Activated CD8-positive, alpha-beta memory T cell treated with anti-CD3 and anti-CD28 coated beads for 48 hours (primary cell): ENCODE results near the gene SRCIN1.

ENCODE experiments used
- DNase-seq, 3 experiments: peaks; one replicate each; pipeline ENCODE4 v3.0.0-alpha.2; 2020; ENCODE audit warnings: low read depth in 2 of 3, low spot score in 2 of 3

The SRCIN1 gene

DNA sequence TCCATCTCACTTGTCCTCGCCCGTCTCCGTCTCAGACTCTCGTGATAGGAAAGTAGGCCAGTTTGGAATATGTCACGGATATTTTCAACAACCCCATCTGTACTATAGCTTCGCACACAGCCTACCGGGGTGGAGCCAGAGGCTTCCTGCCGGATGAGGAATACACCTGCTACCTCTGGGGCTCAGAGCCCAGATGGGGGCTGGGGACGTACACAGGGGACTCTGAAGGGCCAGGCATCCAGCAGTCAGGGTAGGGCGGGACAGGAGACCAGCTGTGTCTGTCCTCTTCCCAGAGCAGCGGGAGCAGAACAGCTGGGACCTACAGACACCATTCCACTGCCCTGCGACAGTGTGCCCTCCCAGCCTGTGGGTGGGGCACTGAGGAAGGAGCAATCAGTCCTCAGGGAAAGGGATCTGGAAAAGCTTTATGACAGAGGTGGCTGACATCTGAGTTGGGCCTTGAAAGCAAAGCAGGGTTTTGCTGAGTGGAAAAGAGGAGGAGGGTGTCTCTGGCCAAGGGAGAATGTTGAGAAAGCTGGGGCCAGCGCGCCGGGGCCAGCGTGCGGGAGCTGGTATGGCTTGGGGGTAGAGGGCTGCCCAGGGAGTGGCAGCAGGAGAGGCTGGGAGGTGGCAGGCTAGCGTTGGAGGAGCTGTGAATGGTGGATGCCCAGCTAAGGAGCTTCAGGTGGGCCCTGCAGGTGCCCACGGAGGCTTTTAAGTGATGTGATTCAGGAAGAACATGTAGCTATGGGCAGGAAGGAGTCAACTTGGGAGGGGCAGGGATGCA is 11.5 kb upstream of the SRCIN1 start:
- DNase-seq, result no peak

- no peak for DNase-seq
Observed at GRCh38 chr17:38616361-38616760, 10.6 kb upstream of the SRCIN1 start.

- no peak for DNase-seq
Observed at GRCh38 chr17:38613981-38614779, 8.4 kb upstream of the SRCIN1 start.

- DNase-seq, result no peak
Observed at GRCh38 chr17:38613525-38613980, 7.8 kb upstream of the SRCIN1 start.

DNA sequence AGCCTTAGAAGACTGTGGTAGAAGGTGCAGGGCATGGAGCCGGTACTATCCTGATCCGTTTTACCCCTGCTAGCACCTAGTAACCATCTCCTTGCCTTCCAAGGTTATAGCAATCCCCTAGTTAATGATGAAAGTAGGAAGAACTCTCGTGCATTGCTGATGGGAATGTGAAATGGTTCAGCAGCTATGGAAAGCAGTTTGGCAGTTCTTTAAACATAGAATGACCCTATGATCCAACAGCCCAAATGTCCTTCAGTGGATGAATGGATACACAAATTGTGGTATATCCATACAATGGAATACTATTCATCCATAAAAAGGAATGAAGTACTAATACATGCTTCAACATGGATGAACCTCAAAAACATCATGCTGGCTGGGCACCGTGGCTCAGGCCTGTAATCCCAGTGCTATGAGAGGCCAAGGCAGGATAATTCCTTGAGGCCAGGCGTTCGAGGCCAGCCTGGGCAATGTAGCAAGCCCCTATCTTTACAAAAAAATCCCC is 6.2 kb upstream of the SRCIN1 start:
- DNase-seq, result no peak

- DNase-seq, result no peak
Observed at GRCh38 chr17:38611070-38611786, 5.5 kb upstream of the SRCIN1 start.

GRCh38 chr17:38609280-38610031 is 3.7 kb upstream of the SRCIN1 start:
- DNase-seq, result no peak

DNA sequence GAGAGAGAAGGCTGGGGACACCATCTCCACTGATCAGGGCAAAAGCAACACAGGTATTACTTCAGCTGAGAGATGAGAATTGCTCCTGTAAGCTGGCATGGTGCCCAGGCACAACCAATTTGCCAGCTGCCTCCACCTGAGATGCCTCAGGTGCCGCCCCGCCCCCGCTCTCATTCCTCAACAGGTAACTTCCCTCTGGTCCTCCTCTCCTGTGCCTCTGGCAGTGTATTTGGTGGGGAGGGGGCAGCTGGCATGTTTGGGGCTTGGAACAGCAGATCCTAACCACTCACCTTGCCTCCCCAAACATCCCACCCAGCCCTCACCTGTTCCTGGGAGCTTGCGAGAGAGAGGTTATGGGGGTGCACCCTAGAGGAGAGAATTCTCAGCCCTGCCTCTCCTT is 2.9 kb upstream of the SRCIN1 start:
- no peak for DNase-seq

DNA sequence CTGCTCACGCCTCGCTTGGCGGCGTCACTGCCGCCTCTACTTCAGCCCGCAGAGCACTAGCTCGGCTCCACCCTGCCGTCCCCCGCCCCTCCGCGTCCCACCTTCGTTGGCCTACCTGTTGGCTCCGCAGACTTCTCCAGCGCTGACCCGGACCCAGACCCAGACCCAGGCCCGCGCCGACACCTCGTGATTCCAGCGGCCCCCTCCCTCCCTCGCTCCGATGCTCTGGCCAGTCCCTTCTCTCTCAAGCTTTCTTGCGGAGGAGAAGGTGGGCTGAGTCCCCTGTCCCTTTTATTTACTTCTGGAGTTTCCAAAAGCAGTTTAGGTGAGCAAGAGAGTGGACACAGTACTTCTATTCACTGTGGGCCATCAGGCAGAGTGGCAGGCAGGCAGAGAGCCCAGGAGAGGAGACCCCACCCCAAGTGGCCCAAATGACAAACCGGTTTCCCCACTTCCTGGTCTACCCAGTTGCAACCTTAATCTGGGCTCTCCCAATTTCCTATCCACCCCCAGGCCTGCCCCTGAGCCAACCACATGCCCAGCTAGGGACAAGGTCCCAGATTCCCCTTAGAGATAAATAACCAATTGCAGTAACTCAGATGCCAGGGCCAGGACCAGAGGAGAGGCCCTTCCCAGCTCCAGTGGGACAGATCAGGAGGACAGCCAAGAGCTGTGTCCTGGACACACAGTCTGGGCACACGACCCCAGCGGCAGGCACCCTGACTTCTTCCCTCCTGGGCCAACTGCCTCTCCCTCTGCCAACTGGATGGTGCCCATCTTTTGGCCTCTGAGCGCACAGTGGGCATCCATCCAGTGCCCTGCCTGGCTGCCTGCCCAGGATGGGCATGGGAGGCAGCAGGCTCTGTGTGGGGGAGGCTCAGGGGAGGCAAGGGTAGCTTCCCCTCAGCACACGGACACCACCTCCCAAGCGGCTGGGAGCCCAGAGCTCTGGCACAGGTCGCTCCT is 1.2 kb upstream of the SRCIN1 start:
- DNase-seq, result no peak

- DNase-seq, result no peak
Observed at GRCh38 chr17:38605411-38605840, 326 bp downstream of the SRCIN1 start.

GRCh38 chr17:38604479-38605403 is 1.0 kb downstream of the SRCIN1 start:
- DNase-seq, result no peak

DNA sequence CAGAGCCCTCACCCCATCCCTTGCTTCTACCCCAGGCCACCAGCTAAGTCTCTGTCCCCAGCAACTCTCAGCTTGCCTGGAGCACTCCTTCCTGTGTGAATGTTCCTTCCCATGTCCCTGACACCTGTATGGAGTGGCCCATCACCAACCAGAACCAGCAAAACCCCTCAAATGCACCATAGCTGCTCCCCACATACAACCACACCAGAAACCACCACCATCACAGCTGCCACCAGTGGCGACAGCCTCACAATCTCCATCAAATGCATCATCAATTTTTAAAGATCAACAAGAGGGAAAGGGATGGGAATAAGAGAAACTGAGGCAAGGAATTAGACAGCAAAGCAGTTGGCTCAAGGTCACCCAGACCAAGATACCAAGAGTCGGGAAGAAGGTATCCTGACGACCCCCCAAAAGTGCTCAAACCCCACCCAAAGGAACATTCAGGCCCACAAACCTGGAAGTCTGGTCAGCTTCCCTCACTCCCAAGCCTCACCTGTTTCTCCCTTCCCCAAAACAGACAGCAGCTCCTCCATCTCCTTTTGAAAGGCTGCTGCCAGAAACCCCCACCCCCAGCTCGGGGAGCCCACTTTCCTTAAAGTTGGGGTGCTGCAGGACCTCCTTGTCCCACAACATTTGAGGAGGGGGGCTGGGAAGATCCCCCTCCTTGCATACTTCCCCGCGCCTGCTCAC is 1.8 kb downstream of the SRCIN1 start:
- DNase-seq, result no peak

GRCh38 chr17:38602956-38603785 is 2.6 kb downstream of the SRCIN1 start:
- no peak for DNase-seq

DNA sequence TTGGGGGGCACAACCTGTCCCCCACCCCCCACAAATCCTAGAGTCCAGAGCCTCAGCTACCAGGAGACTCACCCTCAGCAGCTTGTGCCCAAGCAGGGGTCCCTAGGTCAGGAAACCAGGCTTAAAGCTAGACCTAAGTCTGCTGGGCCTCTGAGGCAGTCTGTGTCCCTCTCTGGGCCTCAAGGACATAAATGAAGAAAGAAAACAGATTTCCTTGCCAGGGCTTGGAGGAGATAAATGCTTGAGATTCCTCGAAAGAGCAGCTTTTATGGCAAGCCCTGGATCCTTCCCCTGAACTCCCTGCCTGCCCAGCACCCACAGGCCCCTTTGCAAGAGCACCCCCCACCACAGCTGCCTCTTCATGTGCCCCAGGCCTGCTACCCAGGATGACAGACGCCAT is 3.3 kb downstream of the SRCIN1 start:
- no peak for DNase-seq

- no peak for DNase-seq
Observed at GRCh38 chr17:38601539-38602351, 4.0 kb downstream of the SRCIN1 start.

GRCh38 chr17:38600906-38601305 is 4.8 kb downstream of the SRCIN1 start:
- no peak for DNase-seq
